ENCODE measurements around the gene MAD1L1.

The MAD1L1 gene

DNA sequence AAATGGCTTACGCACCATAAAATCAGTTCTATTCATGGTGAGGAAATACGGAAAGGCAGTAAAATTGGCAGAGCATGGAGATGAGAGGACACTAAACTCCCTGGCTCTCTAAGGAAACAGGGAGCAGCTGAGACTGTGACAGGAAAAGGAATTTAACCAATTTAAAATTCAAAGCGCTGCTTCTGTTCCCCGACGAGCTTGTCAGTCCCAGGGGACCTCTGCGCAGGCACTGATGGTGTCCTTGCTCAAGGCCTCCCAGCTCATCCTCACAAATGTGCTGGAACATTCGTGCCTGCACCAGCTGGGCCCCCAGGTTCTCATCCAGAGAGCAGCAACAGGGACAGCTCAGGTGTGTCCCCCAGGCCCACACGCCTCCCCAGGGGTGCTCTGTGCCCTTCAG is 101.4 kb downstream of the MAD1L1 start:
- DNase-seq: no peak

DNA sequence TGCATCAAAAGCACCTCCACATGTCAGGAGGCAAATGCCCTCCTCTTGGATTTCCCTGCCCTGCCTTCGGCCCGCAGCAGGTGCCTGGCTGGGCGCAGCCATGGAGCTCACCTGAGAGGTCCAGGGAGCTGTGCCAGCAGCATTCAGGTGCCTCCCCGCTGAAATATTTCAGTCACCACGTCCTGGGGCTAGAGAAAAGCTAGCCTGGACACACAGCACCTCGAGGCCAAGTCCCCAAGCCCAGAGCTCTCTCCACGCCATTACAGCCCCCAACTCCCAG is 102.7 kb downstream of the MAD1L1 start:
- no peak for DNase-seq

DNA sequence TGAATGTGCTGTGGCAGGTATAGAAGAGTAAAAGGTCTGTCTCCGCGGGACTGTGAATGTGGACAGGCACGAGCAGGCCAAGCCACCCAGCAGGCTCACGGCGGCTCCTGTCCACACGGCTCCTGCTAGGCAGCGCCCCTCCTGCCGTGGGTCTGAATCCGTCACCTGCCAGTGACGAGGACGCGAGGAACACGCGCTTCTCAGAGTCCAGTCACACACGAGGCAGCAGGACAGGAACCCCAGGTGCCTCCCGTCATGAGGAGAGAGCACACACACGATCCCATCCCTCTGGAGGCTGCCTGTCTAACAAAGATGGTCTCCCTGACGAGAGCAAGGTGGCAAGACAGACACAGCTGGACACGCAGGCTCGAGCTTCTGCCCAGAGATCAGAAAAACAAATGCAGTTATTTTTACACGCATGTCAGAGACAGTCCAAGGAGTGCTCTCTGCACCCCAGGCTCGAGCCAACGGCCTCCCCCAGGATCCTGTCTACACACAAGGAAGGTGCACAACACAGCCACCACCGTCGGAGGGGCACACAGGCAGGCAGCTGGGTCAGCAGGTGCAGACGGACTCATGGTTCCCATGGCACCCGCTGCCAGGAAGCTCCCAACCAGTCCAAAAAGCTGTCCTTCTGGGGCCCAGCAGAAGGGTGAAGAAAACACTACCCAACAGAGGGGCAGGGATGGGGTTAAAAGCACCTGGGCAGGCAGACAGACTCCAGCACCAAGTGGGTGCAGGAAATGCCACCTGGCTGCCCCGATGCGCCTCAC is 103.2 kb downstream of the MAD1L1 start:
- peak; percentile 50 for DNase-seq

DNA sequence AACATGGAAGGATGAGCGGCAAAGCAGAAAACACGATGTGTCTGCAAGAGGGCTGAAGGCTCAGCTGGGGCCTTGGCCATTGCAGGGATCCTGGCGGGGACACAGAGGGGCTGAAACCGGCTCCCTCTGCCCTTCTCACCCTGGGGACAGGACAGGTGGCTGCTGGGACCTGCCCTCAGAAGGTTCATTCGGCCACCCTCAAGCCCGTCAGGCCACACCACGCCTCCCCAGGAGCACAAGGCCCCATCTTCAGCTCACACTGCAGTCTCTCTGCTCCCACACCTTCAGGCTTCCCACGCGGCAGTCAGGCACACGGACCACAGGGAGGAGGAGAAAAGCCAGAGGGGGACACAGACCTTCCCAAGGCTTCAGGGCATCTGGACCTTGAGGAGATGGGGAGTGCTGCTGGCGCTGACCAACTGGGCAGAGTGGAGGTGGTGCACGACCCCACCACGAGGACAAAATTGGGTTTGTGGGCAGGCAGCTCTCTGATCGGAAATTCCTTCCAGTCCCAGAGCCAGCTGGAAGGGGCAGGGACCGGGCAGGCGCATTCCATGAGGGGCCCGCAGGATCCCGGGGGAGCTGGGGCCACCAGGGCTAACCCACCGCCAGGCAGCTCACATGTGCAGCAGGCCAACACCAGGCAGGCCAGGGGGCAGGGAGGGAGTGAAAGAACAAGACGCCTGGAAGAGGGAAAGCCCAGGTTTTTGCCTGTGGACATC is 104.0 kb downstream of the MAD1L1 start:
- DNase-seq: no peak

GRCh38 chr7:2126621-2127020 is 106.1 kb downstream of the MAD1L1 start:
- DNase-seq: no peak

- no peak for DNase-seq
Measured at GRCh38 chr7:2125931-2126330, 106.8 kb downstream of the MAD1L1 start.

- no peak for DNase-seq
Measured at GRCh38 chr7:2124604-2125345, 108.0 kb downstream of the MAD1L1 start.

DNA sequence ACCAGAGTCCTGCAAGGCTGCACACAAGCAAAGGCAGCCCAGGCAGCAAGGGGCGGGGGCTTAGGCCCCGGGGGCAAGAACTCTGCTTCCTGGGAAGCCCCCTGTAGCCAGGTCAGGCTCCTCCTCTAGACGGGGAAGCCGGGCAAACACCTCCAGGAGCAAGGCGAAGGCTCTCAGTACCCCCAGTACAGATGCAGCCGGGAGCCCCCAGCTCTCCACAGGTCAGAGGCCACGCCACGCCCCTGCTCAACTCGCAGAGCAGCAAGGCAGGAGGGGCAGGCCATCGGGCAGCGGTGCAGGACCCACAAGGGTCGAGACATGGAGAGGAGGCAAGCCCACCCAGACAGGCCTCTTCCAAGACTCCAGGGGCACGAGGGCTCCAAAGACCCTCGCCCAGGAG is 108.8 kb downstream of the MAD1L1 start:
- DNase-seq: no peak

DNA sequence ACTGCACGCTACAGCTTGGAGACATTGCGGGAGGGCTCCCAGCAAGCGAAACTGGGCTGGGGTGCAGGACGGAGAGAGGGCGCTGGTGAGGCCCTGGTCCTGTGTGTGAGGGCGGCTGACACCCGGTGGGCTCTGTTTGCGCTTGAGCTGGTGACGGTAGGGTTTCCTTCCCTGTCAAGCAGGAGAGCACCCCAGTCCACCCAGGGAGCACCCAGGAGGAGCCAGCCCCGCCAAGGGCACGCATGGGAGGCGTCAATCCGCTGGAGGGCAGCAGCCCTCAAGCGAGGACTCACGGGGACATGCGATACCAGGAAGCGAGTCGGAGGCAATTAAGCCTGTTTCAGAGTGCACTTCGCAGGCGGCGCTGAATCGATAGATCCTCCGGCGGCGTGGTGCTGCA is 109.4 kb downstream of the MAD1L1 start:
- DNase-seq: peak; percentile 93

DNA sequence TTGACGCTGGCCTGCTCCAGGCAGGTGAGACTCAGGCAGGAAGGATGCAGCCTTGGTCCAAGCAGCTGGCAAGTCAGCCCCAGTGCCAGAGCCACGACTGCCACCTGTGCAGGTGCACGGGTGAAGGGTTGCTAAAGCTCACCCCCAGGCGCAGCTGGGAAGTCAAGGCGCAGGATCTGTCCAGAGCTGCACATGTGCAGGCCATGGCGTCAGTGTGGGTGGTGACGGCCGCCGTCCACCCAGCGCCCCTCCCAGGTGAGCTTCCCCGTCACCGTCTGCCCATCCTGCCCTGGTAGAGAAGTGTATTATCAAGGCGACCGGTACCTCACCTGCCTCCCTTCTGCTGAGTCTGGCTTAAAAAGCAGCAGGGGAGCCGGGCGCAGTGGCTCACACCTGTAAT is 110.1 kb downstream of the MAD1L1 start:
- no peak for DNase-seq

GRCh38 chr7:2120841-2121830 is 111.6 kb downstream of the MAD1L1 start:
- peak; percentile 45 for DNase-seq

DNA sequence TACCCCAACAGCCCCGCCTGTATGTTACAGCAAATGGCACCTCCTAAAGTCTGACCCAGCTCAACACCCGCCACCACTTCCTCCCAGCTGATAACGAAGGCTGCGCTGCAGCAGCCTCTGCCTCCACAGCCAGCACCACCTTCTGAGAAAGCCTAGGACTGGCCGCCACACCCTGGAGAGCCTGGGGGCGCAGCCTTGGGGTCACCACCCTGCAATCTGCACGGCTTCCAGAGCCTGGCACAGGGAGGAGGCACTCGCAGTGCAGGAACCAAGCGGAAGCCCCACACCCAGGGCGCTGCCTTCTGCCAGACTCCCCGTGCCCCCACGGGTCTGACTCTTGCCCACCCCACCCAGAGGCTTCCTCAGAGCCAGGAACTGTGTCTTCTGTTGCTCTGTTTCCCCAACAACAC is 112.5 kb downstream of the MAD1L1 start:
- DNase-seq: no peak

GRCh38 chr7:2118630-2119190 is 114.0 kb downstream of the MAD1L1 start:
- DNase-seq: no peak

DNA sequence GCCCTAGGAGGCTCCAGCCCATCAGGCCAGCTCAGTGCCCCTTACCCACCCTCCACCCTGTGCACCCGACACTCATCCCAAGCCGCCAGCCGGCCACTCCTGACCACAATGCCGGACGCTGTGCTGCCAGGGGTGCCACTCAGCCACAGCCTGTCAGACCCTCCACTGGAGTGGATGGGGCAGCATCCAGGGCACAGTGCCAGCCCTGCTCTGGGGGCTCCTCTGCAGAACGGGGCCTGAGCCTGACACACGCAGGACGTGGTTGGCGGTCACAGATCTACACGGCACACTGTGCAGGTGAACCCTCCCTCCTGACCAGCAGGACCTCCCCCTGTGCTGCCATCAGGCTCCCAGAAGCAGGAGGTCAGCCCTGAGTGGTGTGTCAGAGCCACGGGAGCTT is 114.7 kb downstream of the MAD1L1 start:
- no peak for DNase-seq

DNA sequence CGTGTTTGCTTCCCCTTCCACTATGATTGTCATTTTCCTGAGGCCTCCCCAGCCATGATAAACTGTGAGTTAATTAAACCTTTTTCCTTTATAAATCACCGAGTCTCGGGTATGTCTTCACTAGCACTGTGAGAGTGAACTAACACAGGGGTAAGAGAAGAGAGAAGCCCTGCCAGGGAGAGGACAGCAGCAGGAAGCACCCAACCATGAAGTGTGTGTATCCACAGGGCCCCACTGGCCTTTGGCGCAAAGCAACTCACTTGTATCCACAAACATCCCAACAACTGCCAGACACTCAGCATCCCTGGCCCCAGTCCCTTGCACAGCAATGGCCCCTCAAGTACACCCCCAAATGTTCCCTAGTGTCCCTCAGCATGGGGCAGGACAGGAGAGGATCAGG is 115.1 kb downstream of the MAD1L1 start:
- DNase-seq: no peak

- no peak for DNase-seq
Measured at GRCh38 chr7:2116989-2117591, 115.7 kb downstream of the MAD1L1 start.

DNA sequence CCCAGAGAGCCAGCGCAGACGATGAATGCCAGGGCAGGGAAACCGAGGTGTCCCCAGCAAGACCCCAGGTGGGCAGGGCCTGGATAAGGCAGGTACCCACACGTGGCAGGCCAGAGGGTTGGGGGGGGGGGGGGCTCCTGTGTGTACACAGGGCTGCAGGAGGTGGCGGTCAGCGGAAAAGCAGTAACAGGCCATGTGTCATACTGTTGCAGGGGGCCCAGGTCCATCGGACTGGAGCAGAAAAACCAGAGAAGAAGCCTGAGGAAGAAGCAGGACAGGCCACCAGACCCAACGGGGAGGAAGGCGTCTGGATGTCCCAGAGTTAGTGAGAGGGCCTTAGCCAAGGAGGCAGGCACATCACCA is 116.3 kb downstream of the MAD1L1 start:
- no peak for DNase-seq

DNA sequence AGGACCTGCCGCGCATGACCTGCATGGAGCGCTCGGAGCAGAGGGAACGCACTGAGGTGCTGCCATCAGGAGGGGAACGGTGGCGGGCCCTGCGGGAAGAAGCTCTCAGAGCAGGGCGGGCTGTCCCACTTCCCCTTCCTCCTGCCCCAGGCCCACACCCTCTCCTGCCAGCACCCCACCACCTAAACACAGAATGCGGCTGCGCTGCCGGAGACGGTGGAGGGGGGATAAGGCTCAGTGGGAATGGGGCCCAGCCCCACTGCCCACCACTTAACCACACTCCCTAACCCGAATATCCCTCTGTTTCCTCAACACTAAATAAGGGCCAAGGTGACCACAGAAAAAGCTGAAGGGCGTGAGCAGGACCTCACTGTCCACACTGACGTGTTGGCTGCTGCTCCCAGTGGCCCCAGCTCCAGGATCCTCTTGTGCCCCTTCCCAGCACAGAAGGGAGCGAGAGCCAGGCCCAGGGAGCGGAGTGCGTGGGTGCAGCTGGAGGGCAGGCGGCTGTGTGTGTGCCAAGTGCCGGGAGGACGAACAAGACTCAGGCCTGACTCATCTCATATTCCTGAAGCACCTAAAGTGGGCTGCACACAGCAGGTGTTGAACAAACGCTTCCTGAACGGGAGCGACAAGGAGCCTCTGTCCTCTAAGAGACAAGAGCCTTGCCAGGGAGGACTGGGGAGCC is 116.8 kb downstream of the MAD1L1 start:
- no peak for DNase-seq

DNA sequence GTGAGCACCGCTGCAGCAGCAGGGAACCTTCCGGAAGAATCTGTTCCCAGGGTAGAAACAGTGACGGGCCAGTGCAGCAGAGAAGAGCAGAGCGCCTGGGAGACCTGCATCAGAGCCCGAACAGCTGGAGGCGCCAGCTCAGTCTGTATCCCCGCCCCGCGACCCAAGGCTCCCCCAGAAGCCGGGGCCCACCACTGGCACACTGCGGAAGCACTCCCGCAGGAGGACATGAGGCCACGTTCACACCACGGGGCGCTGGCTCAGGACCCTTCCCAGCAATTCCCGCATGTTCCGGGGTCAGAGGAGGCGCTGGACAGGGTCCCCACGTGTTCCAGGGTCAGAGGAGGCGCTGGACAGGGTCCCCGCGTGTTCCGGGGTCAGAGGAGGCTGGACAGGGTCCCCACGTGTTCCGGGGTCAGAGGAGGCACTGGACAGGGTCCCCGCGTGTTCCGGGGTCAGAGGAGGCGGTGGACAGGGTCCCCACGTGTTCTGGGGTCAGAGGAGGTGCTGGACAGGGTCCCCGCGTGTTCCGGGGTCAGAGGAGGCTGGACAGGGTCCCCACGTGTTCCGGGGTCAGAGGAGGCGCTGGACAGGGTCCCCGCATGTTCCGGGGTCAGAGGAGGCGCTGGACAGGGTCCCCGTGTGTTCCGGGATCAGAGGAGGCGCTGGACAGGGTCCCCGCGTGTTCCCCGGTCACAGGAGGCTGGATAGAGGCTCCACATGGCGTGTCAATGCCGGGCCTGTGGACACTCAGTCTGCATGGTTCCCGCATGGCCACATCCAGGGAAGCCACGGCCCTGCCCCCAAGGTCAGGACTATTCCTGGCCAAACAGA is 117.6 kb downstream of the MAD1L1 start:
- no peak for DNase-seq

DNA sequence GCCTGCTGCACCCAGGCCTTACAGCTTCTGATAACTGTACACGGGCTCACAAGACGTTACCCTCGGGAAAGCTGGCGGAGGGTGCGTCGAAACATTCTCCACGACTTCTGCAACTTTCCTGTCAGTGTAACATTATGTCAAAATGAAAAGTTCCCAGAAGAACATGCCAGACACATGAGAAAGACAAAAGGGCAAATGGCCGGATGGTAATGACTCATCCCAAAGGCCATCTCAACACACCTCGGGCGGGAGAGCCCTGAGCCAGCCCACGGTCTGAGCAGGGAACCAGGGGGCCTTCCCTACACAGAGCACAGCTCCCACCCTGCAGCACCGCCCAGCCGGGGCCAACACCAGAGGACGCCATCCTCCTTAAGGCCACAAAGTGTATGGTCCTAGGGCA is 118.7 kb downstream of the MAD1L1 start:
- no peak for DNase-seq
